ENCODE data around the gene BLOC1S1.

DNA sequence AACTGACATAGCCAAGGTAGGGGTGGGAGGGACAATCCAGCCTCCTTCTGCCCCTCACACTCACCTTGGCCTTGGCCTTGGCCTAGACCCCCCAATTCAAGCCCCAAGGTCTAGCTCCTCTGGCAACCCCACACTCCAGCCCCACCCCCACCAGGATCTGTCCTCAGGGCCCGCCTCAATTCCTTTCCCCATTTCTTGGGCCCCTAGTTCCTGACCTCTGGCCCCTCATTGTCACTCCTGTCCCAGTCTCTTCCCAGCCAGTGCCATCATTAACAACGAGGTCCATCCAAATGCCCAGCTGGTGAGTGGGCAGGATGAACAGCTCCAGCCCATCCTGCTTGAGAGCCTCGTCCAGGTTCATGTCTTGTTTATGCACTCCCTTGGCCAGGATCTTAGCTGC, 20.2 kb downstream of the BLOC1S1 start:
- no peak for TF ChIP-seq POLR2AphosphoS5 (IDR thresholded peaks at IDR 0.05; ENCODE audit: borderline replicate concordance, low read depth, low read length)
- no peak for TF ChIP-seq EZH2 (IDR thresholded peaks at IDR 0.05)
